Dermis microvascular lymphatic vessel endothelial cell (primary cell): ENCODE results near the gene MACROH2A1. TPM values are rescaled to one million over a fixed set of nuclear protein-coding genes. Genes with fewer than 3 reads are reported as not detected.

Experiments used
- DNase-seq, 2 donors: peaks; one replicate each; pipeline versions ENCODE4 v3.0.0 to v3.0.0-alpha.2; 2010; ENCODE audit warnings: low read depth in 2 of 2
- total RNA-seq: library from RNA; depleted of rRNA; stranded (reverse); fragments of >200 nt; gene quantifications from 2 replicates; pipeline ENCODE4 v1.2.1, GENCODE V29; 2014

The MACROH2A1 gene
- total RNA-seq, 1 donor from 2014 or later, result 159 TPM

DNA sequence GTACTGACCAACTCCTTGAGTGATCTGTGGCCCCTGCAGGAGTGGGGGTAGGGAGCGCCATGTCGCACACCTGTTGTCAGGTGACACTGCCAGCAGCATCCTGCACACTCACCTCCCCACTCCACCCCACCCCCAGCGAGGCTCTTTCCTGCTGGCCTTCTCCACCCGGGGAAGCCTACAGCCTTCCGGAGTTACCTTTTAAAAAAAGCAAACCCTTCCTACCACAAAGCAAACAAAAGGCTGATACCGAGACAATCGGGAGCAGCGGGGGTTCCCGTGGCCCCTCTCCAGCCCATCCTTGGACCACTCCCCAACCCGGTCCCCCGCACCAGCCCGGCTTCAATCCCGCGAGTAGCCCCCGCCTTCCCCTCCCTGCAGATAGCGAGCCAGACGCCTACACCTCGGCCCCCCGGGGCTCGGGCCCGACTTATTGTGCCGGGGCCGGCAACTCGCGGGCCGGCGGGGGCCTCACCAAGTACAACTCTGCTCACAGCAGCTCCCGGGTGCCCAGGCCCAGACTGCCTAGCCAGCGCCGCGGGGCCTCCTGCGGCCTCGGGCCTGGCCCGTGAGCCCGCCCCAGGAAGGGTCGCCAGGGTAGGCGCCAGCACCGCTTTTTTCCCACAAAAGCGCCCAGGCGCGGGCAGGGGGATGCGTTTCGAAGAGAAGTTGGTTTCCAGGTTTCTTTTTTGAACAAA is 724 bp downstream of the MACROH2A1 start:
- peak in 1 of 2 donors; percentile 41 for DNase-seq

DNA sequence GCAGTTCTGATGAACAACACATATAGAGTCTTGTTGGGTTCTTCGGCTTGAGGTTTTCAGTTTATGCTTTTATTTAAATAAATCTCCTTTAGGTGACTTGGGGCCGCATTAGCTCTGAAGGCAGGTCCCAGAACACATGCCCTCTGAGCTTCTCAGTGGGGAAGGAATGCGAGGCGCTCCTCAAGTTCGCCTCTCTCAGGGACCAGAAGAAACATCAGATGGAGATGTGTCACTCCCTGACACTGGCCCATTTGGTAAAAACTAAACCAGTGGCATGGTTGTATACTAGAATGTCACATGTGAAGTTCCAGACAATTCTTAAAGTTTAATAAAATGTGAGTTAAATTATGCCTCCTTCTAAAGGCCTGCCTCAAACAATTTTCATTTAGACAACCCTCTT is 1.9 kb downstream of the MACROH2A1 start:
- no peak for DNase-seq

DNA sequence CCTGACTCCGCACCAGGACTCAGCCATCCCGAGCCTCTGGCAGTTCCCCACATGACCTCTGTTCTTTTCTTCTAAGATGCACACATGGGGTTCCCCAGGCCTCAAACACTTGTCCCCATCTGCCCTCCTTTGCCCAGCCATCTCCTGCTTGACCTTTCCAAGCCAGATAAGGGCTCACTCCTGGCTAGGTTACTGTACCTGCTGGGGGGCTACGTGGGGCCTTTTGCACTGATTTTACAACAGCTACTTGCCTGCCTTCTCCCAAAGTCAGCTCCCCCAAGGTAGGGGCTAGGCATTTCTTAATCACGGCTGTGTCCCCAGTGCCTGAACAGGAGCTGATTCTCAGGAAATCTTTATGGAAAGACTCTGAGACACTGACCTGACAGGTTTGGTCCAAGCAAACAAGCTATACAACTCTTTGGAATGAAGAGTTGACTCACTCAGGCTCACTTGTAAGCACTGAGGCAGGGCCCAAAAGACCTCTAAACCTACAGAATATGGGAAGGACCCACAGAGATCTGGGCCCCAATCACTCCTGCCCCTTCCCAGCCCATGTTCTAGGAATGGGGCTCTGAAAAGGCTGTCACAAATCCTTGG is 2.5 kb downstream of the MACROH2A1 start:
- no peak for DNase-seq

DNA sequence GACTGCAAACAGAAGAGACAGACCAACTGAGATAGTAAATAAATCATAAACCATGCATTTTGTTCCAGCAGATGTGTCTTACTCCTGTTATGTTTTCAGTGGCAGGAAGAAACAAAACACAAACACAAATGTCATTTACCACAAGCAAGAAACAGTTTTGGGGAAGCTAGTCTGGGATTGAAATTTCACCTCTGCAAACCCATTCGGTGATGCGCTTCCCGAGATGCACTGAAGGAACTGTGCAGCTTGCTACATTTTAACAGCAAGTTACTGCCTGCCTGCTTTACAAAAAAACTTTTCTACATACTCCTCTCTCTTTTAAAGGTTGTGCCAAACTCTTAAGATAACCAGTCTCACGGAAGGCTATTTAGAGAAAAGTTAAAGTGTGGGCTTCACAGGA is 3.2 kb downstream of the MACROH2A1 start:
- DNase-seq, result no peak

DNA sequence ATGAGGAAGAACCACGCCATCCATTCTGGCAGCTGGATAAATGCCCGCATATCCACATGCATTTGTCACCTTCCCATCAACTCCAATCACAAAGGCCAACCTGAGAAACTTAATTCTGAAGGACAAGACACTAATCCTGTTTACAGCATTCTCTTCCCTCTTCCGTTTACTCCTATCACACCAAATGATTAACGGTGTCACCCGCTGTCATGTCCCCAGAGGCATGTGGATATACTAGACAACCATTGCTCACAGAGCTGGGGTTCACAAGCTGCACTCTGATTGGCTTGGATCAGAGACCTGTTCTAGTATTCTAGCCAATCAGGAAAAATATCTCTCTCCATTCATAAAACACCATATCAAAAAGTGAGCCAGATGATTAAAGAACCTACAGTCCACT is 3.6 kb downstream of the MACROH2A1 start:
- DNase-seq, result no peak

DNA sequence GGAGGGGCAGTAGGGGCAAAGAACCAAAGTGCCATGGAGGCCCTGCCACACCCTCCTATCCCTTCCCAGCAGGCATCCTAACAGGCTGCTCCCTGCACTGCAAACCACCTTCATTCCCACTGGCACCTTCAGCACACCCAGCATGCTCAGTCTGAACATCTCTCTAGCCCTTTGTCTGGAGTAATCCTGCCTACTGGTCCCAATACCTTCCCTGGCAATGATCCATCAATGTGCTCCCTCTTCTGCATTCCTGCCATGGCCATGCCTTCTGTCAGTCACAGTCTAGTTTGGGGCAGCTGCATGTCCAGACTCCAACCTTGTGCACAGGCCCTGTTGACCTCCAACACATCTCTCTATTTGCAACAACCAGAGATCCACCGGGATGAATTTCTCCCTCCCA is 4.9 kb downstream of the MACROH2A1 start:
- DNase-seq, result no peak

DNA sequence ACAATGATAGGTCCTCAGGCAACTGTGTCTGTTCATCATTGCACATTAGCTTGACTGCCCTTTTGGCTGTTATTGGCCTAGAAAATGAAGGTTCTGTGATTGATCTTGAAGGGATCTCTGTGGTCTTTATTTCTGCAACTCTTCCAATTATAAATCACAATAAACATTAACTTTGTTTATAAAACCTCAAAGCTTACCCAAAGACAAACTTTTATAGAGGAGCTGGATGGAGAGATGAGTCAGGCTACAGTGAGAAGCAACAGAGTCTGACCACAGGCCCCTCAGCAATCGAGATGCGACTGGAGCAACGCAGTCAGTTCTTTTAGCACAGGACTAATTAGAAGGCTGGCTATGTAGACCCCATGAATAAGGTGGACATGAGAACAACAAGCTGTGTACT is 5.3 kb downstream of the MACROH2A1 start:
- no peak for DNase-seq

DNA sequence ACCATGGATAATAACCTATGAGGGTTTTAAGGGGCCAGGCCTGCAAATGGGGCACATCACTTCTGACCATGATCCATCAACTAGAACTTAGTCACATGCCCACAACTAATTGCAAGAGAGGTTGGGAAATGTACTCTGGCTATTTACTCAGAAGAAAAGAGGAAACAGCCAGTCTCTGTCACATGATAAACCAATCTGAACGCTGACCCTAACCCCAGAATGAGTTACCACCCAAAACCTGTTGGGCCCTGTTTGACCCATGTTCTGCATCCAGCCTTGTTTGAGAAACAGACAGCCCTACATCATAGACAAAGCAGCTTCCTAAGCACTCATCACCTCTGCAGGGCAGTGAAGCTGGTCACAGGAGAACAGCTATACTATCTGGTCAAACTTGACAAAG is 5.8 kb downstream of the MACROH2A1 start:
- DNase-seq, result no peak

DNA sequence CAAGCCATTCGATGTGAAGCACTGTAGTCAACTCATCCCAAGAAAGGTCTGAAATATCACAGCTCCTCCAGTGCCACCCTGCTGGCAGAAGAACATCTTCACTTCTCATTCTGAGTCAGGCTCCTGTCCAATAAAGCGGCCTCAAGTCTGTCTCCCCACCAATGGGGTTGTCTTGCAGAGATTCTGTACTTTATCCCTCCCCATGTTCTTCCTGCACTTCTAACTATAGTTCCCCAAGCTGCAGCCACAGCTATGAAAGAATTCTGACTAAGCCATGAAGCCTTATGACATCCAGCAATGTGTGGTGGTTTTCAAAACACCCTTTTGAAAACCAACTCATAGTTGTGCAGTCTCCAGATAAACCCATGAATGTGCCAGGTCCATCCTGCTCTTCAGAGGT is 6.8 kb downstream of the MACROH2A1 start:
- DNase-seq, result no peak

DNA sequence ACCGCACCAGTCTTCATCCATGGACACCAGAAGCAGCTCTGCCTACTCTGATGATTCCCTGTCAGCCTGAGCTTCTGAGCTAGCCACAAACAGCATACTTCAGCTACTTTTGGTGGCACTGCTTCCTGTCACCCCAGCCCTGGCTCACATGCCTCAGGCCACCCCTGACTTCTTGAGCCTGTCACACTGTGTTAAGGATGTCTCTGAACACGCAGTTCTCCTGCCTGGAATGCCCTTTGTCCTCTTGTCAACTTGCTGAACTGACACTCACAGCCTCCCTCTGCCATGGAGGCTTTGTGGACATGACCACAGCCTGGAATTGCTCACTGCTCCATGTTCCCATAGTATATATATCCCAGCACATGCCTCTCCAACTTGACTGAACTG is 7.2 kb downstream of the MACROH2A1 start:
- DNase-seq, result no peak

DNA sequence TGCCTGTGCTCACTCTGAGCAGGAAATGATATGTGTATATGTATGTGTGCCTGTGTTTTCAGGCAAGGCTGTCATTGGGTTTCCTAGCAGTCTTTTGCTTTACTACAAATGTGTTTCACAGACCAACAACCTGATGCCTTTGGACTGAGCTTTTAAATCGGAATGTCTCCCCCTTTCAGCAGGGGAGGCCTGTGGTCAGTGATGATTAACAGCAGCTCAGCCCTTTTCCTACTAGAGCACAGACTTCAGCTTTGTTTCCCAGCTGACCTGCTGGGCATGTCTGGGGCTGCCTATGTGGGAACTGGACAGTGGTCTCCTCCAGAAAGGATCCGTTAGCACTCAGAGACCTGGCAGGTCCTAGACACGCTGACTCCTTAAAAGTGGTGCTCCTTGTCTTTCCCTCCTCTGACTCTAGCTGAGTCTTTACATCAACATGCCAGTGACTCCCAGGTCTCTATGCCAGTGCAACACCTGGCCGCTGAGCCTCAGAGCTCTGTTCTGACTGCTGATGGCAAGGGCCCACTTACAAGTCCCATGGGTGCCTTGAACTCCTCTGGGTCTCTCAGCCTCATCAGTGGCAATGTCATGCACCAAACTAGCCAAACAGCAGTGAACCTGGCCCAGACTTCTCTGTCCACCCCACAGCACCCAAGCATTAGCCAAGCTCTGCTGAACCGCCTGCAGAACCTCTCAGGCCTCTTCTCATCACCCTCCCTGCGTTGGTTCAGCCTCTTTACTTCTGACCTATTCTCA is 7.7 kb downstream of the MACROH2A1 start:
- DNase-seq, result no peak

DNA sequence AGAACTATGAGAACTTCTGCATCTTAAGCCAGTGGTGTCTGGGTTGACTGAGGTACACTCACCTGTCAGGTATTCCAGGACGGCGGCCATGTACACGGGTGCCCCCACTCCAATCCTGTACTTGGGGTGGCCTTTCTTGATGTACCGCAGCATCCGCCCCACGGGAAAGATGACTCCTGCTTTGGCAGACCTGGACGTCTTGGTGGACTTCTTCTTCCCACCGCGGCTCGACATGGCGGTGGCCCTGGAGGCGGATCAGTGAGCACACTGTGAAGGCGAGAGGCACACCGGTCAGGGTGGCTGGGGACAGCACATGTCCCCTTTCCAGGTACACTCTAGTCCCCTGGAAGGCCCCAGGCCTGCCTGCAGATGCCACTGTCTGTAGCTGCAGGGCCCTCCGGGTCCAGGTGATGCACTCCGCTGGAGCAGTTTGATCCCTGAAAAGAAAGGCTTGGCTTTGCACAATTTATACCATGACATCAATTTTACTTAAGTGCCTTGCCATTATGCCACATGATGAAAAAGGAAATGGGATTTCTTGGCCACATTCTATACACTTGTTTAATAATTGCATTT is 10.1 kb downstream of the MACROH2A1 start:
- no peak for DNase-seq

DNA sequence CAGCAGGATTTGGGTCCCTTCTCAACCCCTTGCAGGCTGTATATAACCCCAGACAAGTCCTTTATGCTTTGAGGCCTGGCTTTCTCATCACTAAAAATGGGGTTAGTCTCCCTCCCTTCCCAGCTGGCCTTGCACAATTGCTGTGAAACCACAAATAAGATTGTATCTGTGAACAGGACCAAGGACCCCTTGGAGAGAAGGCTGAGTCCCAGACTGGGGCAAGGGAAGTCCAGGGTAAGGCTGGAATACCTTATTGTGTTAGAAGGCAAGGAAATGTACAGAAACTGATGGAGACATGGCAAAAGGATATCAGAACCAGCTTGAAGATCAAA is 11.4 kb downstream of the MACROH2A1 start:
- DNase-seq, result no peak

DNA sequence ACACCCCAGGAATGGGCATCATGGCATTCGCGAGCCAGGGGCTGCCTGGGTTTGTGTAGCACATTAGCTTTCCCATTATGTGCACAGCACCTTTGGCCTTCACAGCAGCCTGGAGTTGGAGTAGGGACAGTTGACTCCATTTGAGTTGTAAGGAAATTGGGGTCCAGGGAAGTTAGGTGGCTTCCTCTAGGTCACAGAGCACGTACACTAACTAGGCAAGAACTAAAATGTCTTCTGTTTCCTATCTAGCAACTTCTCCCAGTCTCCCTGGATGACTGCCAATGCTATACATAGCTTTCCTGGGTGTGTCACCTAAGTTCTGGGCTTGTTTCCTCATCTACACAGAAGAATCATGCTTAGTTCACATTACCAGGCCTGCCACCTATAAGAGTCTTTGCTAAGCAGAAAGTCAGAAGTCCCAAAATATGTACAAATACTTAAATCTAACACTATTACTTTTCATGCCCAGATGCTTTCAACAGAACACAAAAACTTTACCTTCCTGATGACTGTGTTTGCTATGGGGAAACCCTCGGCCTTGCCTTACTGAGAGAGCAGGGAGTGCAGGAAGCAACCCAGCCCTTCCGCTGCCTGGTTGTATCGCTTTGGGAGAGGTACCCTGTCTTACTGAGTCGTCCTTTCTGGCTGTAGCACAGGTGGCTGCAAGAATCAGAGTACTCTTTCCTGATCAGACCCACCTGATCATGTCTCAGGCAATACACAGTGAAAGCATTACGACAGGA is 12.0 kb downstream of the MACROH2A1 start:
- peak in 1 of 2 donors; percentile 62 for DNase-seq

DNA sequence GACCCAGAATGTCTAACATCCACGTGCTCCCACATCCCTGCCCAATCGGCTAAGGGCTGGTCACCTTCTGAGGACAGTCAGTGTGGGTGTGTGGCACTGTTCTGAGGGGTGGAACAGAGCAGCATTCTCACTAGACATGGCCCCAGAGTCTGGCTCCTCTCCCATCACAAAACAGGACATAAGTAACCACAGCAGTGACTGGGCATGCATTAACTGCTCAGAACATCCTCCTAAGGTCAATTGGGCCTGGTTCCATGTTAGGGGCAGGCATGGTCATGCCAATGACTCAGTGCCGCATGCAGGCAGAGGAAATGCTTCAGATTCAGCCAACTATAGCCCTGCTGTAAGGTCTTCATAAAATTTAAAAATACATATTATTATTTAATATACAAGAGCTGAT is 12.9 kb downstream of the MACROH2A1 start:
- peak; percentile 20 to 71 for DNase-seq

DNA sequence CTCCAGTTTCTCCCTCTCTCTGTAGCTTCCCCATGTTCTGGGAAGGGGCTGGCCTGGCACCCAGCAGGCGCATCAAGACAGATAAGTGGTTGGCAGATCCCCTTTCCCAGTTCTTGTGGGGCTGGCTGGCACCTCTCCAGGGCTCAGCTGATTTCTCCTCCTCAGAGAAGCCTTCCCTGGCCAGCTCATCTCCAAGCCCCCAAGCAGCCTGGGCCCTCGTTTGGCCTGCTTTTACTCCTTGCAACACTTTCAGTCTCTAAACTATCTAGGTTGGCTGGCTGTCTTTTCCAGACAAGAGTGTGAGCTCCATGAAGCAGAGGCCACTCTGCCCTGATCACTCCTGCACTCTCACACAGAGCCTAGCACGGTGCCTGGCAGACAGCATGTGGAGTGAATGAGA is 13.5 kb downstream of the MACROH2A1 start:
- DNase-seq, result no peak

DNA sequence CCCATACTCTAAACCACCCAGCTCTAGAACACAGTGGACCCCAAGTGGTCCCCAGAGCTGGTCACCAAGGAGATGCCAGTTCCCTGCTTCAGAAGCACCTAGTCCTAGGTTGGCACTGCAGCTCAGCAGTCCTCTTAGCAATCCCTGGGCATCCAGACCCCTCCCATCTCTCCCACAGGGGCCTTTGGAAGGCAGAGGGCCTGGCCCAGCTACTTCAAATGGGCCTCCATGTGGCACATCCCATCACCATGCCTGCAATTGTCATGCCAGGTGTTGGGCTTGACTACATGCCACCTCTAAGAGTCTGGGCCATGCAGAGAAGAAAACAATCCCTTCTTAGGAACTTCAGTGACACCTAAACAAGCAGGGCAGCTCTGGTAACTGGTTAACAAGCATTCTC is 14.1 kb downstream of the MACROH2A1 start:
- DNase-seq, result no peak

DNA sequence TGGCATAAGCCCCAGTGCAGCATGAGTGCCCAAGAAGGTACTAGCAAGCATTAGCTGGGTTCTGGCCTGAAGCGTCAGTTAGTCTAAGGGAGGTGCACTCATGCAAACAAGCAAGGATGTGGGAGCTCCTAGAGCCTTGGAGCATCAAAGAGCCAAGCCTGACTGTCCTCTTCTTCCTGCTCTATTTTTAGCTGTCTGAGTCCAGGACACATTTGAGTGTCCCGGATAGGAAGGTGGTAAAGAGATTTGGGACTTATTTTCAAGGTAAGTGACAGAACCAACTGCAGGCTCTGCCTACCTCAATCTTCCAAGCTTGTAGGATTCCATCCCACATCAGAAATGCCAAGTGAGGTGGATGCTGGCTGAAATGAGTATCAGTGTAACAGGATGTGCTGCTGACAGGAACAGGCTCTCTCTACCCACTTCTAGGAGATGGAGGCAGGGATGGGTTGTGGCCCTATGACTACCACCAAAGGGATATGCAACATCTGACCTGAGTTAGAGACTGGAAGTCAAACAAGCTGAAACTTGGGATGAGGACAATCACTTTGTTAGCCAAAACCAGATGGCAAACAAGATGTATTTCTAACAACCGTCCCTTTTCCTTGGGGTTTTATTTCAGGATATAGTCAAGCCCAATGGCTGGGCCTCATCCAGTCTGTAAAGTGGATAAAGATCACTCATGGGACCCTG is 15.1 kb downstream of the MACROH2A1 start:
- no peak for DNase-seq

DNA sequence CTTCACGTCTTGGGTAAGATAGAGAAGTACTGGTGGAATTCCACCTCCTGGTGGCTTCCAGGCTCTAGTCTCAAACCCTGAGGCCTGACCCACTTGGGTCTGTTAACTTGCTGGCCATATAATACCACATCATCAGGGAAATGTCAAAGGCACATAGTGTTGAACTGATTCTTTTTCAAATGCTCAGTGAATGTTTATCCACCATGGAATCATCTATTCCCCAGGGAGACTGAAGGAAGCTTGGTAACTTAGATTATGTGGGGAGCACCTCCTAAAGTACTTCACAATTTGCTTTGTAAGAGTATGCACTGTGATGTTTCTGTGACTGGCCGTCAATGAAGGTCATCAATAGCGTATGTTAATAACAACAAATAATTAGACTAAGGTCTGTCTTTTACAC is 16.1 kb downstream of the MACROH2A1 start:
- no peak for DNase-seq

DNA sequence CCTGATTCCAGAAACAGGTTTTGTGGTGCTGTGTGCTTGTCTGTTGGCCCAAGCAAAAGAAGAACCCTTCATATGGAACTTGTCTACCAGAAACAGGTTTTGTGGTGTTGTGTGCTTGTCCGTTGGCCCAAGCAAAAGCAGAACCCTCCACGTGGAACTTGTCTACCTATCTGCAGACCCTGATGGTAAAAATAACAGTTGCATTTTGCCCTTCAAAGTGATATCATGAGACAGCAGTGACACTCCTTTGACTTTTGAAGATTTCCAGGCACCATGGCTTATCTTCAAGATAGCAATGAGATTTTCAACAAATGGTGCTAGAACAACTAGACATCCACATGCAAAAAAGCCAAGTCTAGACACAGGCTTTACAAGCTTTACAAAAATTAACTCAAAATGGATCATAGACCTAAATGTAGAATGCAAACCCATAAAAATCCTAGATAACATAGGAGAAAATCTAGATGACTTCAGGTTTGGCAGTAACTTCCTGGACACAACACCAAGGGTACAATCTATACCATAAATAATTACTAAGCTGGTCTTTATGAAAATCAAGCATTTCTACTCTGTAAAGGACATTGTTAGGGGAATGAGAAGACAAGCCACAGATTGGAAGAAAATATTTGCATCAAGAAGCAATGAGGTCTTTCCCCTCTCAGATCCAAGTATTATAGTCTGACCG is 16.8 kb downstream of the MACROH2A1 start:
- no peak for DNase-seq
